H9 (cell line): ENCODE results near the gene ZBTB20. TPM values are rescaled to one million over a fixed set of nuclear protein-coding genes. Genes with fewer than 3 reads are reported as not detected.

ENCODE experiments used
- DNase-seq: peaks from one replicate; pipeline ENCODE4 v3.0.0-alpha.2; 2017
- H2AFZ ChIP-seq: one replicate; pipeline ENCODE4 v1.6.1; 2013; ENCODE audit warnings: mild to moderate bottlenecking, low read length, control low read depth, moderate library complexity
- H2AK5ac ChIP-seq: 2 replicates; pipeline ENCODE4 v1.6.1; 2013; ENCODE audit warnings: low read length, control low read depth, mixed read lengths; ENCODE audit not compliant: insufficient read length
- H2BK120ac ChIP-seq: one replicate; pipeline ENCODE4 v1.6.1; 2013; ENCODE audit warnings: low read depth, mild to moderate bottlenecking, low read length, control low read depth, inconsistent platforms; ENCODE audit not compliant: poor library complexity, severe bottlenecking
- H2BK12ac ChIP-seq: 2 replicates; pipeline ENCODE4 v1.6.1; 2013; ENCODE audit warnings: low read length, control low read depth, mixed read lengths, low read depth; ENCODE audit not compliant: insufficient read length
- H2BK15ac ChIP-seq: 2 replicates; pipeline ENCODE4 v1.6.1; 2013; ENCODE audit warnings: low read depth, low read length, control low read depth
- H2BK20ac ChIP-seq: one replicate; pipeline ENCODE4 v1.6.1; 2013; ENCODE audit warnings: low read depth, mild to moderate bottlenecking, low read length, control low read depth, inconsistent platforms; ENCODE audit not compliant: poor library complexity, severe bottlenecking
- H2BK5ac ChIP-seq: 2 replicates; pipeline ENCODE4 v1.6.1; 2013; ENCODE audit warnings: low read length, control low read depth, mixed read lengths; ENCODE audit not compliant: insufficient read length
- H3K14ac ChIP-seq: 2 replicates; pipeline ENCODE4 v1.6.1; 2013; ENCODE audit warnings: low read length, control low read depth; ENCODE audit not compliant: insufficient read depth
- H3K18ac ChIP-seq: 2 replicates; pipeline ENCODE4 v1.6.1; 2013; ENCODE audit warnings: low read depth, mild to moderate bottlenecking, mixed read lengths, low read length, control low read depth; ENCODE audit not compliant: insufficient read length
- H3K23ac ChIP-seq: 2 replicates; pipeline ENCODE4 v1.6.1; 2013; ENCODE audit warnings: low read length, control low read depth, mixed read lengths, low read depth; ENCODE audit not compliant: insufficient read length
- H3K23me2 ChIP-seq: 2 replicates; pipeline ENCODE4 v1.6.1; 2013; ENCODE audit warnings: low read depth, mild to moderate bottlenecking, mixed read lengths, low read length, control low read depth; ENCODE audit not compliant: insufficient read length, poor library complexity, severe bottlenecking
- H3K27ac ChIP-seq: 2 replicates; pipeline ENCODE4 v1.5.1; 2013; ENCODE audit warnings: low read length, control low read depth, mixed read lengths, low read depth; ENCODE audit not compliant: insufficient read length
- H3K27me3 ChIP-seq: 2 replicates; pipeline ENCODE4 v1.6.1; 2013; ENCODE audit warnings: low read length, control low read depth, inconsistent platforms; ENCODE audit not compliant: insufficient read depth
- H3K4ac ChIP-seq: 2 replicates; pipeline ENCODE4 v1.6.1; 2013; ENCODE audit warnings: low read depth, mild to moderate bottlenecking, control low read depth, inconsistent platforms, low read length, moderate library complexity
- H3K4me1 ChIP-seq: 2 replicates; pipeline ENCODE4 v1.6.1; 2013; ENCODE audit warnings: low read length, control low read depth, inconsistent platforms; ENCODE audit not compliant: insufficient read depth
- H3K4me2 ChIP-seq: 2 replicates; pipeline ENCODE4 v1.6.1; 2013; ENCODE audit warnings: low read length, control low read depth, mixed read lengths; ENCODE audit not compliant: insufficient read length, insufficient read depth
- H3K56ac ChIP-seq: 2 replicates; pipeline ENCODE4 v1.6.1; 2013; ENCODE audit warnings: low read depth, mild to moderate bottlenecking, mixed read lengths, low read length, control low read depth; ENCODE audit not compliant: insufficient read length
- H3K79me1 ChIP-seq: 2 replicates; pipeline ENCODE4 v1.6.1; 2013; ENCODE audit warnings: low read depth, mild to moderate bottlenecking, moderate library complexity, low read length, control low read depth, inconsistent platforms; ENCODE audit not compliant: insufficient read depth, poor library complexity, severe bottlenecking
- H3K79me2 ChIP-seq: 2 replicates; pipeline ENCODE4 v1.6.1; 2013; ENCODE audit warnings: low read length, control low read depth, inconsistent platforms; ENCODE audit not compliant: insufficient read depth
- H3K9ac ChIP-seq: 2 replicates; pipeline ENCODE4 v1.6.1; 2013; ENCODE audit warnings: low read length, control low read depth, mixed read lengths; ENCODE audit not compliant: insufficient read length; ENCODE audit errors: extremely low read depth
- H3K9me3 ChIP-seq: one replicate; pipeline ENCODE4 v1.6.1; 2013; ENCODE audit warnings: low read depth, low read length, inconsistent platforms; ENCODE audit not compliant: control insufficient read depth
- H3T11ph ChIP-seq: one replicate; pipeline ENCODE4 v1.6.1; 2013; ENCODE audit warnings: mild to moderate bottlenecking, low read length, control low read depth, inconsistent platforms
- H4K20me1 ChIP-seq: one replicate; pipeline ENCODE4 v1.6.1; 2013; ENCODE audit not compliant: control insufficient read depth, insufficient read length, insufficient read depth
- H4K5ac ChIP-seq: 2 replicates; pipeline ENCODE4 v1.6.1; 2013; ENCODE audit warnings: low read depth, mild to moderate bottlenecking, mixed read lengths, low read length, control low read depth; ENCODE audit not compliant: insufficient read length
- H4K8ac ChIP-seq: replicated peaks from 2 replicates; pipeline ENCODE4 v1.6.1; 2013; ENCODE audit warnings: low read length, control low read depth, mixed read lengths, low read depth; ENCODE audit not compliant: insufficient read length
- H4K91ac ChIP-seq: 2 replicates; pipeline ENCODE4 v1.6.1; 2013; ENCODE audit warnings: low read depth, mild to moderate bottlenecking, moderate library complexity, mixed read lengths, low read length, control low read depth; ENCODE audit not compliant: insufficient read length
- H3K27ac Mint-ChIP-seq, 3 experiments: 2 replicates in 2 of 3; 3 replicates in 1 of 3; pipeline ENCODE4 v1.8.0; 2020 to 2021; ENCODE audit warnings: mixed read lengths in 3 of 3, mild to moderate bottlenecking in 1 of 3, moderate library complexity in 1 of 3
- H3K27me3 Mint-ChIP-seq: 2 replicates; pipeline ENCODE4 v1.8.0; 2021; ENCODE audit warnings: low read depth, mild to moderate bottlenecking, moderate library complexity, mixed read lengths
- H3K36me3 Mint-ChIP-seq, 3 experiments: 2 replicates in 2 of 3; 3 replicates in 1 of 3; pipeline ENCODE4 v1.8.0; 2020 to 2021; ENCODE audit warnings: low read depth in 3 of 3, mixed read lengths in 3 of 3; ENCODE audit not compliant: insufficient read depth in 1 of 3
- H3K4me1 Mint-ChIP-seq, 2 experiments: 2 replicates each; pipeline ENCODE4 v1.8.0; 2020; ENCODE audit warnings: mixed read lengths in 2 of 2
- H3K4me3 Mint-ChIP-seq, 2 experiments: 2 replicates in 1 of 2; 3 replicates in 1 of 2; pipeline ENCODE4 v1.8.0; 2020 to 2021; ENCODE audit warnings: mild to moderate bottlenecking in 2 of 2, mixed read lengths in 2 of 2, moderate library complexity in 1 of 2
- H3K9me3 Mint-ChIP-seq, 2 experiments: 2 replicates in 1 of 2; 3 replicates in 1 of 2; pipeline ENCODE4 v1.8.0; 2020; ENCODE audit warnings: mild to moderate bottlenecking in 2 of 2, mixed read lengths in 2 of 2, moderate library complexity in 1 of 2
- CTCF ChIP-seq: fragments of 200-600 bp; sonication (generic); conservative IDR thresholded peaks from 3 replicates; pipeline ENCODE4 v1.8.0; 2021; ENCODE audit warnings: antibody characterized with exemption, mild to moderate bottlenecking
- WGBS: extraction: QIAGEN DNeasy Blood & Tissue Kit; methylation state at CpG from one replicate; pipeline ENCODE4 v1.1.7; 2013; ENCODE audit warnings: missing lambda C conversion rate, low lambda C conversion rate, mixed read lengths; ENCODE audit not compliant: insufficient read length; ENCODE audit errors: extremely low coverage; 5-methylcytosine and 5-hydroxymethylcytosine counted together
- total RNA-seq: library from RNA; stranded (reverse); gene quantifications from 2 replicates; pipeline ENCODE4 v1.2.1, GENCODE V29; 2021

ZBTB20 gene
- total RNA-seq, 1 experiment from 2014 or later, result 0.70 TPM

GRCh38 chr3:114595522-114596028 lies 551.5 kb downstream of the ZBTB20 start:
- Histone ChIP-seq H3K27ac (no peak overlapping the region), H4K91ac (no peak overlapping the region), H2BK5ac (no peak overlapping the region), H2BK15ac (no peak overlapping the region), H2AFZ (no peak overlapping the region), H2BK12ac (no peak overlapping the region), H3K27me3 (no peaks in the 10 kb centered on the region), H4K20me1 (no peaks in the 10 kb centered on the region), H3T11ph (no peak overlapping the region), H2AK5ac (no peak overlapping the region), H3K4ac (no peak overlapping the region), H3K56ac (no peak overlapping the region), H3K79me1 (no peaks in the 10 kb centered on the region), H3K14ac (no peak overlapping the region), H3K4me1 (no peaks in the 10 kb centered on the region; the same call in 1 of the 2 replicates), H2BK120ac (no peak overlapping the region), H4K8ac (no peak overlapping the region), H3K9ac (no peak overlapping the region), H3K23me2 (no peaks in the 10 kb centered on the region), H3K4me2 (no peak overlapping the region), H3K18ac (no peak overlapping the region), H3K9me3 (no peaks in the 10 kb centered on the region), H3K23ac (no peak overlapping the region), H2BK20ac (no peak overlapping the region), H3K79me2 (no peaks in the 10 kb centered on the region), H4K5ac (no peak overlapping the region)
- DNase-seq, result no peak
- H3K4me3 Mint-ChIP-seq, result no peak overlapping the region
- no peaks in the 10 kb centered on the region for H3K9me3 Mint-ChIP-seq
- H3K27me3 Mint-ChIP-seq, result no peaks in the 10 kb centered on the region
- no peak for TF ChIP-seq CTCF
- WGBS, result no CpG with 5 or more reads among the region's 2 CpGs
- no peaks in the 10 kb centered on the region for H3K36me3 Mint-ChIP-seq
- peaks cover 0 to 4% of the 10 kb centered on the region in 2 experiments; a peak in 2 of 4 replicates for H3K4me1 Mint-ChIP-seq
- H3K27ac Mint-ChIP-seq, result no peak overlapping the region
